Stimulated activated naive CD4-positive, alpha-beta T cell (primary cell): ENCODE data around the gene DOK5.

Experiments
- DNase-seq, 6 experiments: peaks; one replicate each; lab custom pipeline; 2025; lab: John Stamatoyannopoulos, UW

Gene DOK5

DNA sequence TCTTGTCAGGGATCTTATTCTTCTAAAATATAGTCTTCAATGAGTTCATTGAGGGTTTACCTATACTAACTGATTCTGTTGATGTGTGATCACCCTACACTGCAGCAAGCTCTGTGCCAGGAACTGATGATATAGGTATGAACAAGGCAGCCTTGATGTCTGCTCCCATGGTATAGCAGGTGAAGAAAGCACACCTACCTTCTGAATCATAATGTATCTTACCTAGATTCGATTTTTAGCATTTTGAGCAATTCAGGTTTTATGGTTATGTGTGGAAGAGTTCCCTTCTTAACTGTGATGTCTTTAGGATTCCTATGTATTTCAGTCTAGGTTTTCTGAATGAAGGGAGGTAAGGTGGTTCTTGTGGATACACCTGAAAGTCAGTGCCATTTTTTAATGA, 223.0 kb downstream of the DOK5 start:
- DNase-seq: no peak
